Suprapubic skin (tissue), 4 donors: ENCODE measurements around the gene ZNF598. TPM values are rescaled to one million over a fixed set of nuclear protein-coding genes. Genes with fewer than 3 reads are reported as not detected.
"Not testable (repeated sequence)": the region's sequence is repeated elsewhere in the genome, so short reads cannot be mapped to it uniquely, and the experiment has no call there.

Experiments
- DNase-seq, 2 donors: peaks; one replicate each; pipeline ENCODE4 v3.0.0-alpha.2; 2019; ENCODE audit warnings: low spot score in 2 of 2
- H3K27ac ChIP-seq: fragments of 200-600 bp; sonication (generic); one replicate; pipeline ENCODE4 v1.5.1; 2019
- H3K27me3 ChIP-seq: fragments of 200-600 bp; sonication (generic); one replicate; pipeline ENCODE4 v1.5.1; 2019
- H3K36me3 ChIP-seq: fragments of 200-600 bp; sonication (generic); one replicate; pipeline ENCODE4 v1.5.1; 2019
- H3K4me1 ChIP-seq: fragments of 200-600 bp; sonication (generic); one replicate; pipeline ENCODE4 v1.5.1; 2019
- H3K4me3 ChIP-seq: fragments of 200-600 bp; sonication (generic); one replicate; pipeline ENCODE4 v1.5.1; 2019; ENCODE audit warnings: mild to moderate bottlenecking
- H3K9me3 ChIP-seq: fragments of 200-600 bp; sonication (generic); one replicate; pipeline ENCODE4 v1.5.1; 2019
- CTCF ChIP-seq, 2 donors: fragments of 200-600 bp in 1 of 2; fragments of 450-650 bp in 1 of 2; sonication (generic) in 1 of 2; IDR thresholded peaks; one replicate each; pipeline ENCODE4 v1.5.1; 2016 to 2019; ENCODE audit warnings: antibody characterized with exemption in 2 of 2, mild to moderate bottlenecking in 1 of 2, moderate library complexity in 1 of 2
- EP300 ChIP-seq: sonication (generic); formaldehyde crosslinking; IDR thresholded peaks from one replicate; pipeline ENCODE4 v1.6.1; 2017; ENCODE audit warnings: antibody characterized with exemption
- POLR2A ChIP-seq, 2 donors: fragments of 450-650 bp; IDR thresholded peaks; one replicate each; pipeline ENCODE4 v1.6.1; 2017; ENCODE audit warnings: antibody characterized with exemption in 2 of 2, mild to moderate bottlenecking in 2 of 2, moderate library complexity in 2 of 2
- POLR2AphosphoS5 ChIP-seq, 3 donors: sonication (generic); formaldehyde crosslinking; IDR thresholded peaks; one replicate each; pipeline ENCODE4 v1.6.1; 2017; ENCODE audit warnings: antibody characterized with exemption in 3 of 3
- WGBS: methylation state at CpG from one replicate; pipeline ENCODE4 v1.1.5; 2018; 5-methylcytosine and 5-hydroxymethylcytosine counted together
- total RNA-seq, 4 donors: library from RNA; depleted of rRNA; stranded (reverse); fragments of >200 nt; gene quantifications; one replicate each; pipeline ENCODE4 v1.1.0, GENCODE V29; 2016

The ZNF598 gene
- total RNA-seq, 4 donors from 2014 or later: 69.4 to 103 (median 84.0) TPM

DNA sequence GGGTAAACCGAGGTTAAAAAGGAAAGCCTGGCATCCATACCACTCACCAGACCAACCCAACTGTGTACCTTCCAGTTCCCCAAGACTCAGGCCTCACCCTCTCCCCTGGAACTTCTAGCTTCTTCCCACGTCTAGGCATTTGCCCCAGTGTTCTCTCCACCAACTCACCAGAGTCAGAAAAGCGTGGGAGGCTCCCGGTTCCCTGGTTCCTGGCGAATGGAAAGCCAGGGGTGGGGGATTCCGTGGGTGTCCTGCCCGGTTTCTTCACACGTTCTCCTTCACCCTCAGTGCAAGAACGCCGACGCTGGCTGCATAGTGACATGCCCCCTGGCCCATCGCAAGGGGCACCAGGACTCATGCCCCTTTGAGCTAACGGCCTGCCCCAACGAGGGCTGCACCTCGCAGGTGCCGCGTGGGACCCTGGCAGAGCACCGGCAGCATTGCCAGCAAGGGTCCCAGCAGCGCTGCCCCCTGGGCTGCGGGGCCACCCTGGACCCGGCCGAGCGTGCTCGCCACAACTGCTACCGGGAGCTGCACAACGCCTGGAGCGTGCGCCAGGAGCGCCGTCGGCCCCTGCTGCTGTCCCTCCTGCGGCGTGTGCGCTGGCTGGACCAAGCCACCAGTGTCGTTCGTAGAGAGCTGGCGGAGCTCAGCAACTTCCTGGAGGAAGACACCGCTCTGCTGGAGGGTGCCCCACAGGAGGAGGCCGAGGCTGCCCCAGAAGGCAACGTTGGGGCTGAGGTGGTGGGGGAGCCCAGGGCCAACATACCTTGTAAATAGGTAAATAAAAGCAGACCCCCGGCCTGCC, 41.3 kb downstream of the ZNF598 start:
- TF ChIP-seq POLR2AphosphoS5 (IDR thresholded peaks at IDR 0.05) (no peak), EP300 (no peak), POLR2A (IDR thresholded peaks at IDR 0.05) (no peak)
- Histone ChIP-seq H3K4me1 (peaks cover 40% of the 10 kb centered on the region), H3K27me3 (no peaks in the 10 kb centered on the region), H3K4me3 (no peak overlapping the region), H3K36me3 (peaks cover under 1% of the 10 kb centered on the region), H3K9me3 (no peaks in the 10 kb centered on the region), H3K27ac (no peak overlapping the region)
- WGBS: 87% methylated on average over 12 of the region's 41 CpGs
- no peak for DNase-seq

DNA sequence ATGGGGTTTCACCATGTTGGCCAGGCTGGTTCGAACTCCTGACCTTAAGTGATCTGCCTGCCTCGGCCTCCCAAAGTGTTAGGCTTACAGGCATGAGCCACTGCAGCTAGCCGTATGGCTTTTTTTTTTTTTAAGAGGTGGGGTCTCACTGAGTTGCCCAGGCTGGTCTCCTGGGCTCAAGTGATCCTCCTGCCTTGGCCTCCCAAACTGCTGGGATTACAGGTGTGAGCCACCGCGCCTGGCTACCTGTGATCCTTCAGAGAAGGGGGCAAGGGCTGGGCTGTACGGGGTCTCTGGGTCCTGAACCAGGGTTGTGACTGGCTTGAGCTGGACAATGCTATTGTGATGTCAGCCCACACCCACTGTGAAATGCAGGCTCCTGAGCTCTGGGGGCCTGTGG, 43.2 kb downstream of the ZNF598 start, which contains the start of gene RNF151:
Gene RNF151 (plus strand): TSS at position 397 of the 400 bp plus-strand sequence. CDS start 26 bp downstream, outside the sequence.
- peak within 1 kb of the TSS; percentile 98 for H3K4me3 ChIP-seq
- no peaks in the 10 kb centered on the region for H3K9me3 ChIP-seq
- peak within 1 kb of the TSS; percentile 96 for H3K27ac ChIP-seq
- TF ChIP-seq POLR2A (IDR thresholded peaks at IDR 0.05): no peak
- no peak for TF ChIP-seq EP300
- no peak for TF ChIP-seq POLR2AphosphoS5 (IDR thresholded peaks at IDR 0.05)
- TF ChIP-seq CTCF (IDR thresholded peaks at IDR 0.05): no peak
- WGBS: 97% methylated on average over 5 of the region's 6 CpGs
- H3K36me3 ChIP-seq: peaks cover 19% of the 10 kb centered on the region
- DNase-seq: no peak
- no peaks in the 10 kb centered on the region for H3K27me3 ChIP-seq
- H3K4me1 ChIP-seq: peaks cover 37% of the 10 kb centered on the region

DNA sequence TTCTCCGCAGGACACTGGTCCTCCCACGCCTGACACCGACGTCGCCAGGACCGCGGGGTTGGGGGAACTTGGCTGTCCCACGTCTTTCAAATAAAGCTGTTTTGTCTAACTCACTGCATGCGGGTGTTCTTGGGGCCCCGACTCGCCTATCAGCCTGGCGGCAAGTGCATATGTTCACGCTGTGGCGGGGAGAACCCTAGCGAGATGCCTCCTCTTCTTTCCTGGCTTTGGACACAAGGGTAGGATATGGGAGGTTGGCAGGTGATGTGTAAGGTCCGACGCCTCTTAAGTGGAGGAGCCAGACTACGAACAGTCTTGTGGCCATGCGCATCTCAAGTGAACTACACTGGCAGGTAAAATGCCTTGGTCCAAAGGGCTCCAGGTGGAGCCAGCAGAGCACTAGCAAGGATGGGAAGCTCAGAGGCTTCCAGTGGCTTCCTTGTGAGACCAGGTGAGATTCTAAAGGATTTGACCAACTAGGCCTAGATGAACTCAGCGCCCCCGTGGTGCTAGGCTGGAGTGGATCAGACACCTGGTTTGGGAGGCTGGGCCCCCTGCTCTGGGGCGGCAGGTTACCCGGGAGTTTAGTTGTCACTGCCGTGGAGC, 44.1 kb downstream of the ZNF598 start:
- Histone ChIP-seq H3K9me3 (no peaks in the 10 kb centered on the region), H3K4me3 (peak overlapping the region; percentile 98), H3K36me3 (peaks cover 23% of the 10 kb centered on the region), H3K4me1 (peaks cover 39% of the 10 kb centered on the region), H3K27me3 (no peaks in the 10 kb centered on the region), H3K27ac (peak overlapping the region; percentile 96)
- no peak for DNase-seq
- TF ChIP-seq CTCF (IDR thresholded peaks at IDR 0.05): no peak
- no peak for TF ChIP-seq POLR2AphosphoS5 (IDR thresholded peaks at IDR 0.05)
- TF ChIP-seq EP300: no peak
- no peak for TF ChIP-seq POLR2A (IDR thresholded peaks at IDR 0.05)
- 10% methylated on average over 16 of the region's 24 CpGs for WGBS

GRCh38 chr16:1964506-1965395, 44.9 kb downstream of the ZNF598 start, which contains the start of gene RPS2:
Gene RPS2 (minus strand): TSS chr16:1964826. CDS start chr16:1964625, 201 bp downstream.
- WGBS: 0% methylated on average over 27 of the region's 97 CpGs
- TF ChIP-seq POLR2AphosphoS5 (IDR thresholded peaks at IDR 0.05) (peak; percentile 96 to 100 (median 99)), POLR2A (IDR thresholded peaks at IDR 0.05) (peak; percentile 93 to 94), EP300 (no peak)
- Histone ChIP-seq H3K4me1 (peaks cover 46% of the 10 kb centered on the region), H3K36me3 (peaks cover 23% of the 10 kb centered on the region), H3K4me3 (peak within 1 kb of the TSS; percentile 98), H3K9me3 (no peaks in the 10 kb centered on the region), H3K27me3 (no peaks in the 10 kb centered on the region), H3K27ac (peak within 1 kb of the TSS; percentile 96)
- DNase-seq: peak; percentile 99 to 100

DNA sequence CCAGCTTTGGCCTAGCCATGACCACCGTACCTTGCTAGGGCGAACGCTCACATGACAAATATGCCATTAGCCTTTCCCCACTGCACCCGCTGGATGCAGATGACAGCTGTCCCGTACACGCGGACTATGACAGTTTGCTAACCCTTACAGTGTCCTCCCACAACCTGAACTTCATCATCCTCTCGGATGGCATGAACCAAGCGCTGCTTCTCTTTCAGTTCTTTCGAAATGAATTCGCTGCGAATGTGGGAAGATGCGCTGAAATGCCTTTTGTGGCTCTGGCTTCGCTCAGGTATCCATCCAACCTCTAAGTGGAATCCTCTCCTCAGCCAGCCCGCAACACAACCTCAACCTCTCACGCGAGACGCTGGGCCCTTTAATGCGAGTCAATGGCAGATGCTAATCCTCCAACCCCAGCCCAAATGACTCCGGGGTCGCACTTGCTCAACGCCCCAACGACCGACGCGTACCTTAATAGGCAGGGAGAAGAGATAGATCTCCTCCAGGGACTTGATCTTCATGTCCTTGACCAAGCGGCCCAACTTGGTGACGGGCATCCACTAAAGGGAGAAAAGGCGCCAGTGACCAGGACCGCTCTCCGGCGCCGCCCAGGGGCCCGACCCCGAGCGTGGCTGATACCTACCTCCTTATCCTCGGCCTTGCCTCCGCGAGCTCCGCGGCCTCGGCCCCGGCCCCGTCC, 45.7 kb downstream of the ZNF598 start:
- no peaks in the 10 kb centered on the region for H3K9me3 ChIP-seq
- H3K4me3 ChIP-seq: peak overlapping the region; percentile 98
- H3K4me1 ChIP-seq: peaks cover 49% of the 10 kb centered on the region
- H3K36me3 ChIP-seq: peaks cover 23% of the 10 kb centered on the region
- 26% methylated on average over 25 of the region's 44 CpGs for WGBS
- H3K27ac ChIP-seq: peak overlapping the region; percentile 96
- TF ChIP-seq POLR2A (IDR thresholded peaks at IDR 0.05): no peak
- no peak for TF ChIP-seq POLR2AphosphoS5 (IDR thresholded peaks at IDR 0.05)
- TF ChIP-seq CTCF (IDR thresholded peaks at IDR 0.05): no peak
- no peak for TF ChIP-seq EP300
- no peak for DNase-seq
- H3K27me3 ChIP-seq: no peaks in the 10 kb centered on the region

DNA sequence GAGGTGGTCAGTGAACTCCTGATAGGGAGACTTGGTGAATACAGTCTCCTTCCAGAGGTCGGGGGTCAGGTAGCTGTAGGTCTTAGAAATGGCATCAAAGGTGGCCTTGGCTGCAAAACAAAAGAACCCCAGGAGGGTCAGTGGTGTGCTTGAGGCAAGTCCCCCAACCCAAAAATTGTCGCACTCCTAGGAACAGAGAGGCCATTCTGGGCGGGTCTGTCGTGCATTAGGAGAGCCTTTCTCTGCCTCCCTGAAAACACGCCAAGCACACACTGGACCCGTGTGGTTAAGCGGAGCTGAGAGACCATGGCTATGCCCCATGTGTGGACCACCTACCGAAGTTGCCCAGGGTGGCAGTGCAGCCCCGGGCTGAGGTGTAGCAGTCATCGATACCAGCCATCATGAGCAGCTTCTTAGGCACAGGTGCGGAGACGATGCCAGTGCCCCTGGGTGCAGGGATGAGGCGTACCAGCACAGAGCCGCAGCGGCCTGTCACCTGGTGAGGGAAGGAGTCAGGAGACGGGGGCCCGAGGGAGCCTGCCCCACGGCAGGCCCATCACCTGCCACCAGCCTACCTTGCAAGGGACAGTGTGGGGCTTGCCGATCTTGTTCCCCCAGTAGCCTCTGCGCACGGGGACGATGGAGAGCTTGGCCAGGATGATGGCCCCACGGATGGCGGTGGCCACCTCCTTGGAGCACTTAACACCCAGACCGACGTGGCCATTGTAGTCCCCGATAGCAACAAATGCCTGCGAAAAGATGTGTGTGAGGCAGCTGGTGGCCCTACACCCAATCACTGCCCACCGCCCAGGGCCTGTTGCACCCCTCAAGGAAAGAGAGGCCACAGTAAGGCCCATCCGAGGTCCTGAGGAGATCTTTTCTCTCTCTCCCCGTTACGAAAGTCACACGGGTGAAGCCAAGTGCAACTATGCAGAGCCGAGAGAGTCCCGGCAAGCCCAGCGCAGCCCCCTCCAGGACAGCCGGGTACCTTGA, 47.2 kb downstream of the ZNF598 start:
- H3K9me3 ChIP-seq, DNase-seq, H3K27me3 ChIP-seq, H3K27ac ChIP-seq: not testable (repeated sequence)
- 90% methylated on average over 28 of the region's 37 CpGs for WGBS
- H3K36me3 ChIP-seq: peaks cover 23% of the 10 kb centered on the region
- peaks cover 53% of the 10 kb centered on the region for H3K4me1 ChIP-seq
- H3K4me3 ChIP-seq: peak overlapping the region; percentile 7
